NB4 (cell line): ENCODE data around the gene SRPK1.

Experiments
- CTCF ChIP-seq: IDR thresholded peaks from one replicate; pipeline ENCODE4 v1.5.1; 2012; ENCODE audit warnings: low read depth, low read length
- MAX ChIP-seq: IDR thresholded peaks from 2 replicates; pipeline ENCODE4 v1.6.1; 2011; ENCODE audit warnings: low read depth, low read length
- MYC ChIP-seq: IDR thresholded peaks from 2 replicates; pipeline ENCODE4 v1.6.1; 2011; ENCODE audit warnings: low read depth, low read length
- POLR2A ChIP-seq: IDR thresholded peaks from 2 replicates; pipeline ENCODE4 v1.6.1; 2011; ENCODE audit warnings: mild to moderate bottlenecking; ENCODE audit not compliant: insufficient read length; ENCODE audit errors: extremely low read depth

DNA sequence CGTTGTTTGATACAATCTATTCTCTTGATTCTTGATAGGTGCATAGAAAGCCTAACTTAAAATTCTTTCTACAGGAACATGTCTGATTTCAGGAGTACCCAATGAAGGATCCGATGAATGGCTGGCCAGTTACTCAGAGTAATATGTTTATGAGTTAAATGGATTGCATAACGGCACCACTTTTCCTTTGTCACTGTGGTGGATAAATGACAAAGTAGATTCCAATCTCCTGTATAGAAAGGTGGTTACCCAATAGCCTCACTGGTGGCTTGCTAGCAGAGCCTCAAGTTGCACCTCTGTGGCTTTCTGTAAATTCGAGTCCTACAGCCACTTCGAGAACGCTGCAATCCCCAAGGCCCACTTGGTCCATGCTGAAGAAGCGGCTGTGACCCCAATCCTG lies 87.4 kb downstream of the SRPK1 start:
- TF ChIP-seq POLR2A (no peak), CTCF (no peak), MAX (no peak), MYC (no peak)
